GM19023 (cell line): Measurements from ENCODE around the gene CFAP410.
A peak's percentile ranks its signal among the peaks of the same experiment; 100 is the strongest.

Experiments used
- ATAC-seq: cut with Tn5 transposase; IDR thresholded peaks from one replicate; pipeline ENCODE4 v1.9.1; 2021; ENCODE audit warnings: mild to moderate bottlenecking, moderate library complexity; ENCODE audit not compliant: unreplicated experiment

Gene CFAP410

DNA sequence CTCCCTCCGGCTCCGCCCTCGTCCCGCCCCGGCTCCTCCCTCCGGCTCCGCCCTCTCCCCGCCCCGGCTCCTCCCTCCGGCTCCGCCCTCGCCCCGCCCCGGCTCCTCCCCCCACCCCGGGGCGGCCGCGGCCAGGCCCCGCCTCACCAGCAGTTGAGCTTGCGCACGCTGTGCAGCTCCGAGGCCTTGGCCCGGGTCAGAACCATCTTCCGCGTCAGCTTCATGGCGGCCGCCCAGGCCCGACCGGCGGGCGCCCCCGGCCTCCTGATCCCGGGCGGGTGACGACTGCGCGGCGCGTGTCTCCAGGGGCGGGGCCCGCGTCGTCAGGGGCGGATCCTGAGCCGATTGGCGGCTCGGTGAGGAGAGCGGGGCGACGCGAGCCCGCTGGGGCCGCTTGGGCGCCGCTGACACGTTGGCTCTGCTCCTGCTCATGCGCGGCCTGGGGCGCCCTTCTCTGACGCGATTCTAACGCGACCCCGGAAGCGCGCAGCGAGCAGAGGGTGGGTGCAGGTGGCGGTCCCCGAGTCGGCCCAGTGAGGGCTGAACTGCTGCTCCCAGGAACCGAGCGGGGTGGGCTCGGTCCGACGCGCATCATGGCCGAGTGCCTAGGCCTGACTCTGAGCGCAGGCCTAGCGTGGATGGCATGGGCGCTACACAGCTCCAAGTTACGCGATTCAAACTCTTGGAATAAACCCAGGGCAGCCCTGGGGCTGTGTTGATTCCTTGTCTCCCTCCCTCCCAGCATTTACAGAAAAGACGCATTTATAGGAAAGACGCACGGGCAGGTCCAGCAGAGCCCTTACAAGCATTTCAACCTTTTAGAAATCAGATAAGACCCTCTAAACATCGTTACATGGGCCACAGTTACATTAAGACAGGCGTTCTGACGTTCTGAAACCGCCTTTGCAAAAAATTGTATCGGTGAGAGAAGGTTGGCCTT, at the start of gene CFAP410:
Gene CFAP410 (minus strand): TSS at position 420 of the 940 bp plus-strand sequence. CDS start 196 bp downstream, at position 224.
- ATAC-seq: peak; percentile 89

DNA sequence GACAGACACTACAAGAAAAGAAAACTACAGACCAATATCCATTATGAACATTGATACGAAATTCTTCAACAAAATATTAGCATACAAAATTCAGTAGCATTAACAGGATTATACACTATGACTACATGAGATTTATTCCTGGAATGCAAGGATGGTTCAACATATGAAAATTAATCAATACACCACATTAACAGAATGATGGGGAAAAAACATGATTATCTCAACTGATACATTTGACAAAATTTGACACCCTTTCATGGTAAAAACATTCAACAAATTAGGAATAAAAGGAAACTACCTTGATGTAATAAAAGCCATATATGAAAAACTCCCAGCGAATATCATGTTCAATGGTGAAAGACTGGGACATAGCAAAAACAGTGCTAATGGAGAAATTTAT, 45.8 kb upstream of the CFAP410 start:
- no peak for ATAC-seq

DNA sequence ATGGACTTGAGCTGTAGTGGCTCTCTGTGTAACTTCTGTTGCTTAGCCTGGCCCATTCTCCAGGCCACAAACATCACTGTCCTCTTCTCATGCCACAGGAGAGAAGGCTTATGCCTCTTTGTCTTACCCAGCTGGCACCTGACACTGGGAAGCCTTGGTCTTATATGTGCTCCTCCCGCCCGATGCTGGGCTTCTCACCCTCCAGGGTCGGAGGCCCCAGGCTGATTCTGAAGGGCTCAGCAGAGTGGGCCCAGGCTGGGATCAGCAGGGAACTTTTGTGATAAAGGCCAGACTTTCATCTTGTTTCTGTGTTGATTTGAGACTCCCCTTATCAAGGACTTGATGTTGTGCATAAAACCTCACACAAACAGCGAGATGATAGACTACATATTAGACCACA, 44.0 kb upstream of the CFAP410 start:
- ATAC-seq: no peak

DNA sequence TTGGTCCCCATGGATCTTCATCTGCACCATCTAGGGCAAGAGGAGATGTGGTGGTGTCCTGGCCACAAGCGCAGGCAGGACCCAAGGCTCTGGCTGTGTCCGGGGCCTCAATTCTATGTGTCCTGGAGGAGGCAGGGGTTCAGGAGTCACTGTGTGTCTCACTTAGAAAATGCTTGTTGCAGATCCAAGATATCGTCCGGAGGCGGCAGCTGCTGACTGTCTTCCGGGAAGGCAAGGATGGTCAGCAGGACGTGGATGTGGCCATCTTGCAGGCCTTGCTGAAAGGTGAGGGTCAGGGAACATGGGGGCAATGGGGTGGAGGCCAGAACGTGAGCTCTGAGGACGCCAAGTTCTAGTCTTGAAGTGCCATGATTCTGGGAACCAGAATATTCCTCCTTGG, 43.3 kb upstream of the CFAP410 start:
- no peak for ATAC-seq

DNA sequence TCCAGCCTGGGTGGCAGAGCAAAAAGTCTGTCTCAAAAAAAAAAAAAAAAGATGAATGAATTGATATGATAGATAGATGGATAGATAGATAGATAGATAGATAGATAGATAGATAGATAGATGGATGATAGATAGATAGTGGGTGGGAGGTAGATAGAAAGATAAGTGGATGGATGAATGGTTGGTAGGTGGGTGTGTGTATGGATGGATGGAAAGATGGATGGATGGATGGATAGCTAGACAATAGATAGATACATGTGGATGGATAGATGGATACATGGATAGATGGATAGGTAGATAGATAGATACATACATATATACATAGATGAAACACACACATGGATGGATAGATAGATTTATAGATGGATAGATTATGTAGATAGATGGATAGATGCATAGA, 42.7 kb upstream of the CFAP410 start:
- ATAC-seq: no peak

DNA sequence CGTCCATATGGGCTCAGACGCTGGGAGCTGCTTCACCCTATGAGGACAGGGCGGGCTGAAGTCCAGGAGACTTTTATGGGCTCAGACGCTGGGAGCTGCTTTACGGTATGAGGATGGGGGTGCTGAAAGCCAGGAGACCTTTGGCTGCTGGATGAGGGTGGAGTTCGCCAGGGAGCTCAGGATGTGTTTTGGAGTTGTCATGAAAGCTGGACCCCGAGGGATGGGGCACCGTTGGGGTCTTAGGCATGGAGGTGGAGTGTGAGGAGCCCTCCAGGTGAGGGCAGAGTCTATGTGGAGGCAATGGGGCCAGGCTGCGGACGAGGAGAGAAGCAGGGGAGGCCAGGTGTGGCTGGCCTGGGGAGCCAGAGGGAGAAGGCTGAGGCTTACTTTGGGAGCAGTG, 41.7 kb upstream of the CFAP410 start:
- no peak for ATAC-seq

DNA sequence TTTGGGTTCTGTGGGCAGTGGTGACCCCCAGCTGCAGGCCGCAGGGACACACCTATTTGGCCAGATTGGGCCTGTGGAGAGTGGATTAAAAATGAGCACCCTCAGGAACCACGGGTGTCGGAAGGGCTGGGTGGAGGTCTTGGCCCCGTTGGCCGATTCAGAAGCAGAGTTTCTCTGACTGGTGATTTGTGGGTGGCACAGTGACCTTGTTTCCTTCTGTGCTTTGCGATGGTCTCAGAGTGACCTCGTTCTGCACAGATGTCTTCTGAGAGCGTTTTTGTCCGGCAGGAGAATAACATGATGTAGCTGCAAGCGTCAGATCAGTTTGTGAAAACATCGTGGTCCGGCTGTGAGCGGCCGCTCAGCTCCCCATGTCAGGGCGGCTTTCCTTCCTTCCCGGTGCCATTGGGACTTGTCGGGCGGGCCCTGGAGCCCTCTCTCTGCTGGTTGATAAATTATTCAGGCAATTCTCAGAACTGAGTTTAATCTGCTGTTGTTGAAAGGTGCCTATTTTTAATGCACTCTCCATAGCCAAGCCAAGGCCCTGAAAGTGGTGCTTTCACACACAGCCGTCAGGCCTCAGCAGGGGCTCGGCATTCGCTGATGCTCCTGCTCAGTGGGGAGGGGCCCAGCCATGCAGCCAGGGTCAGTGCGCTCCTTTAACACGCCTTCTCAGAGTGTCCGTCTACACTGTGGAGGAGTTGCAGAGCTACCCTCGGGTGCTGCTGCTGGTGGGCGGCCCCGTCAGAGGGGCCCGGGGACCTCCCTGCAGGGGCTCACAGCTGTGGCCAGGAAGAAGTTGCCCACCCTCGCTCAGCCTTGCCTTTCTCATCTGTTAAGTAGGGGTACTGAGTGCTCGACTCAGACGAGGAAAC, 41.0 kb upstream of the CFAP410 start:
- ATAC-seq: no peak

DNA sequence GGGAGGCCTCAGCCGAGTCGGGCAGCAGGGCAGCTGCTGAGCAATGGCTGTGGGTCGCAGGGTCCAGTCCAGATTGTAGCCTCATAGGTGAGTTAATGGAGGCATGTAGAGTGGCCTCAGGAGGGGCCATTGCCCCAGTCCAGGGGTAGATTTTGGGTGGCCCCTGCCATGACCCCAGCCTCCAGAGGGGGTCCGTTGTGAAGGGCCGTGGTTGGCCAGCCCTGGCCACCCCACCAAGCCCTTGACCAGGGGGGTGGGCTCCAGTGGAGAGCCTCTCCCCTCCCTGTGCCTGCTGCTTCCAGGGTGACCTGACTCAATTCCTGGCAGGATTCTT, 40.3 kb upstream of the CFAP410 start:
- ATAC-seq: no peak

DNA sequence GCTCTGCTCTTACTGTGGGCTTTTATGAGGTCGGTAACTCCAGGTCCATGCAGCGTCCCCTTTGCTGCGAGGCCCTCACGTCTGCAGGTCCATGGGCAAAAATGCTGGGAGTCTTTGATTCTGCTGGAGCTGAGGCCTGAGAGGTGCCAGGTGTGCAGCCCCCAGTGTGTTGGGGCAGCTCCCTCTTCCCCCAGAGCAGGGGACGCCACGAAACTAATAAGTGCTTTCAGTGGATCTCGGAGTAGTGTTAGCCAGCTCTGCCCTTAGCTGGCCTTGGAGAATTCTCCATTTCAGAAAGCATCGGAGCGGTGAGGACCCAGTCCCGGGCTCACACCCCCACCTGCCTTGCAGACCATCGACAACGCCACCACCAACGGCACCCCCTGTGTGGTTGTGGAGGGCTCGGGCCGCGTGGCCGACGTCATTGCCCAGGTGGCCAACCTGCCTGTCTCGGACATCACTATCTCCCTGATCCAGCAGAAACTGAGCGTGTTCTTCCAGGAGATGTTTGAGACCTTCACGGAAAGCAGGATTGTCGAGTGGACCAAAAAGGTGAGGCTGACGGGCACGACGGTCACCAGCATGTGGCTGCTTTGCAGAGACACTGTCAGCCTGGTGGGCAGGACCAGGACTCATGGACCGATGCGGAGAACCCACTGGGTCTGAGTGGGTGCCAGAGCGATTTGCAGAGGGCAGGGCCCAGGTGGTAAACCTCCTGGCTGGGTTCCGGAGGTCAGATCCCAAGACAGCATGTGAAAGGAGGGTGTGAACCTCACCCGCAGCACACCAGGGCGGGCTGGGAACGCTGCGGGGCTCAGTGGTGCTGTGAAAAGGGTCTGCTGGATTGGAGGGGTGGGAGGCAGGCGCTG, 39.7 kb upstream of the CFAP410 start:
- ATAC-seq: no peak

DNA sequence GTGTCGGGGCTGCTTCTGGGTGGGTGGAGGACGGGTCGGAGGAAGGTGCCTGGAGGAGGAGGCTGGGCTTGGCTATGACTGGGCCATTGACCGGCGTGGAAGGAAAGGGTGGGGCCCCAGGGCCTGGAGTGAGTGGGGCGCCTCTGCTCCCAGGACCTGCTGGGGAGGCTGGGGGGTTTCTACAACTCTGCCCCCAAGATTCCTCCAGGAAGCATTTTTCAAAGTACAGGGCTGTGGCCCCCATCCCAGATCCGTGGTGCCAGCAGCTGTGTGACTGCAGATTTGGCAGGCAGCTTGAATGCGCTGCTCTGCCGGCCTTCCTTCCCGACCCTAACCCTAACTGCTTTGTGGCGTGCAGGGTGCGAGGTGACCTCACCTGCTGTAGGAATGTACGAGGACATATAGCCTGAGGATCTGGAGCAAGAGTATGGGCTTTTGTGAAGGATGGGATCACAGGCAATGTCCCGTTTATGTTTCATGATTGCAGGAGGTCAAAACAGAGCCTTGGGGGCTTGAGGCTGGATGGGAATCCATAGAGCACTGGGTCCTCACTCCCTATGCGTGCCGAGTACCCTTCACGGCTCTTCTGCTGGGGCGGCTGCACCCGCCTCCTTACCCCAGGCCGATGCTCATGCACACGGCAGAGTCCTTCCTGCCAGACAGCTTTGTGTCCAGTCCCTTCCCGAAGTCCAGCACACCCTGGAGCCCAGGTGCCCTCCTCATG, 38.9 kb upstream of the CFAP410 start:
- ATAC-seq: no peak

DNA sequence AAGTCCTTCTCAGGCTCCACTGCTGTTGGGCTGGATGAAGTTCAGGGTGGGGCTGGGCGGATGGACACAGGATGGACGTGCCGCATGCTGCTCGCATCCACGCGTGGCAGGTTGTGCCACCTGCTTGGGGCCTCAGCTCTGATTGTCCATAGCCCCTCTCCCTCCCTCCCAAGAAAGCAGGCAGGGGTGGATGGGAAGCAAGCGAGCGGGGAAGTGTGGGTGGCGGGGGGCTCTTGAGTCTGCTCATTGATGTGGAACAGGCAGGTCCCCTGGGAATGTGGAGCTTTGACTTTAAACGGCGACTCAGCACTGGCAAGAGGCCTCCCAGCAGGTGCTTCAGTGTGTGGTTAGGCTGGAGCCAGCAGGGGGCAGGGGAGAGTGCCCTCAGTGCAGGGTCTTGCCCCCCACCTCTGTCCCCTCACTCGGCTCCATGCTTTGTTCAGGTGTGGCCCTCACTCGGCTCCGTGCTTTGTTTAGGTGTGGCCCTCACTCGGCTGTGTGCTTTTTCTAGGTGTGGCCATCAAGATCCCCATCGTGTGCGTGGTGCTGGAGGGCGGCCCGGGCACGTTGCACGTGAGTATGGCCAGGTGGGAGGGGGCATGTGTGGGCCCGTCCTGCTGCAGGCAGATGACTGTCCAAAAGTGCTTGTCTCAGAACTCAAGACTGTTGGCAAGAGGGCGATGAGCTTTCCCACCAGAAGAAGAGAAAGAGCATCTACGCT, 38.2 kb upstream of the CFAP410 start:
- ATAC-seq: no peak

DNA sequence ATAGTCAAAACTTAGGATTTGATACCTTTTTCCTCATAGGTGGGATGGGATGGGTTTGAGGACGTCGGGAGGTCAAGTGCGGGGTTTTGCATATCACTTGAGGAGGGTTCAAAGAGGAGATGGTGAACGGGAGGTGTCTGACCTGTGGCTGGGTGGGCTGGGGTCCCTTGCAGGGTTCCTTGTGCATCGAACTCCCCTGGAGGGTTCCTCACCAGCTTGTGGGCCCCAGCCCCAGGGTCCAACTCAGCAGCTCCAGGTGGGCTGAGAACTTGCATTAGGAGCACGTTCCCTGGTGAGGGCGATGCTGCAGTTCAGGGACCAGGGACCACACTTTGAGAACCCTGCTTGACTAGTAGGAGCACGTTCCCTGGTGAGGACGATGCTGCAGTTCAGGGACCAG, 37.4 kb upstream of the CFAP410 start:
- no peak for ATAC-seq

DNA sequence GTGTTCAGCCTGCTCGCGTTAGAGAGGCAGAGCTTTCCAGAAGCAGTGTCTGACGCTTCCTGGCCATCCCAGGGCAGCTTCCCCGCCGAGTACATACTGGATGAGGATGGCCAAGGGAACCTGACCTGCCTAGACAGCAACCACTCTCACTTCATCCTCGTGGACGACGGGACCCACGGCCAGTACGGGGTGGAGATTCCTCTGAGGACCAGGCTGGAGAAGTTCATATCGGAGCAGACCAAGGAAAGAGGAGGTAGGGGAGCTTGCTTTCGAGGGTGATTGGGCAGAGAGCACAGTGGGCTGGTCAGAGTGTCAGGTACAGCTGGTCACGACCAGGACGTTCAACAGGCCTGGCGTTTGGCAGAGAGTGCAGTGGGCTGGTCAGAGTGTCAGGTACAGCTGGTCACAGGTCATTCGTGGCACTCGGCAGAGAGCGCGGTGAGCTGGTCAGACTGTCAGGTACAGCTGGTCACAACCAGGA, 36.6 kb upstream of the CFAP410 start:
- ATAC-seq: no peak

DNA sequence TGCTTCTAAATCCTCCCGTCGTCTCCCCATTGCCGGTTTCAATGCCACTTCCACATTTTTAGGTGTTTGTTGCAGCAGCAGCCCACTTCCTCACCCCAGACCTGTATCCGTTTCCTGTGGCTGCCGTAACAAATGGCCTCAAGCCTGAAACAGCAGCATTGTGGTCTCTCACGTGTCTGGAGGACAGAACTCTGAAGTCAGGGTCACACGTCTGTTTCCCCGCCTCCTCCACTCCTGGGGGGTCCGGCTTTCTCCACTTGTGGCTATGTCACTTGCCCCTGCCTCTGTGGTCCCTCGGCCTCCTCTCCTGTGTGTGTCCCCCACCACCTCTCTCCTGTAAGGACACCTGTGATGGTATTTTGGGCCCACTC, 36.1 kb upstream of the CFAP410 start:
- no peak for ATAC-seq

DNA sequence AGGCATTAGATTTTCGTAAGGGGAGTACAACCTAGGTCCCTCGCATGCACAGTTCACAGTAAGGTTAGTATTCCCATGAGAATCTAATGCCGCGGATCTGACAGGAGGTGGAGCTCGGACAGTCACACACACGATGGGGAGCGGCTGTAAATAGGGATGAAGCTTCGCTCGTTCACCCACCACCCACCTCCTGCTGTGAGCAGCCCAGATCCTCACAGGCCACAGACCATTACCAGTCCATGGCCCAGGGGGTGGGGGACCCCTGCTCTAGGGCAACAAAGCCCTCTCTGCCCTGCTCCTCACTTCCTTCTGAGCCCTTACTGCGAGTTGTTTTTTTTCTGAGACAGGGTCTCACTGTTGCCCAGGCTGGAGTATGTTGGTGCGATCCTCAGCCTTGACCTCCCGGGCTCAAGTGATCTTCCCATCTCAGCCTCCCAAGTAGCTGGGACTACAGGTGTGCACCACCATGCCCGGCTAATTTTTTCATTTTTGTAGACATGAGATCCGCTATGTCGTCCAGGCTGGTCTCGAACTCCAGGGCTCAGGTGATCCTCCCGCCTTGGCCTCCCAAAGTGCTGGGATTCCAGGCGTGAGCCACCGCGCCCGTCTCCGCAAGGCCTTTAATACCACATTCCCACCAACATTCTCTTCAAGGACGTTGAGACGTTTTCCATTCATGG, 35.6 kb upstream of the CFAP410 start:
- no peak for ATAC-seq

DNA sequence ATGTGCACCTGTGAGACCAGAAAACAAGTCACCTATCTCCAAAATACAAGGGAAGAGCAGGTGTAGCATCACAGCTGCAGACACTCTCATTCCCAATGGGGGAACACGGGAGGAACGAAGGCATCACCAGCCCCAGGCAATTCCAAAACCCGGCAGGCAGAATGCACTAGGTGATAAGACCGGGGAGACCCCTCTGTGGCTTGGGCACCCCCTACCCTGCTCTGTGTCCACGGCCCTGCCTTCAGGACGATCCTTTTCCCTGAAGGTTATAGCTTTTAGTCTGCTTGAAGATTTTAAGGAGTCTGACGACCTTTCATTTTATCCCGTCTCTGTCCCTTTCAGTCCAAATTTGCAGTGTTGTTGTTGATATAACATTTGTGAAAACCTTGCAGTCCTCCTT, 33.4 kb upstream of the CFAP410 start:
- ATAC-seq: no peak

DNA sequence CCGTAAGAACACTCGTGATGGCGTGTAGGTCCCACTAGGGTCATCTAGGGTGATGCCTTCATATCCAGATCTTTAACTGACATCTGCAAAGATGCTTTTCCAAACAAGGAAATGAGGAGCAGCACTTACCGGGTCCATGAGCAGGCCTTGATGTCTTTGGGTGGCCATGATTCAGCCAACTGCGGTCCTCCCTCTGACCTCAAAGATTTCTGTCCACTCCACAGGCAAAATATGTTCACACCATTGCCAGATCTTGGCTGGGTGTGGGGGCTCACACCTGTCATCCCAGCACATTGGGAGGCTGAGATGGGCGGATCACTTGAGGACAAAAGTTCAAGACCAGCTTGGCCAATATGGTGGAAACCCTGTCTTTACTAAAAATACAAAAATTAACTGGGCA, 32.4 kb upstream of the CFAP410 start:
- ATAC-seq: no peak

DNA sequence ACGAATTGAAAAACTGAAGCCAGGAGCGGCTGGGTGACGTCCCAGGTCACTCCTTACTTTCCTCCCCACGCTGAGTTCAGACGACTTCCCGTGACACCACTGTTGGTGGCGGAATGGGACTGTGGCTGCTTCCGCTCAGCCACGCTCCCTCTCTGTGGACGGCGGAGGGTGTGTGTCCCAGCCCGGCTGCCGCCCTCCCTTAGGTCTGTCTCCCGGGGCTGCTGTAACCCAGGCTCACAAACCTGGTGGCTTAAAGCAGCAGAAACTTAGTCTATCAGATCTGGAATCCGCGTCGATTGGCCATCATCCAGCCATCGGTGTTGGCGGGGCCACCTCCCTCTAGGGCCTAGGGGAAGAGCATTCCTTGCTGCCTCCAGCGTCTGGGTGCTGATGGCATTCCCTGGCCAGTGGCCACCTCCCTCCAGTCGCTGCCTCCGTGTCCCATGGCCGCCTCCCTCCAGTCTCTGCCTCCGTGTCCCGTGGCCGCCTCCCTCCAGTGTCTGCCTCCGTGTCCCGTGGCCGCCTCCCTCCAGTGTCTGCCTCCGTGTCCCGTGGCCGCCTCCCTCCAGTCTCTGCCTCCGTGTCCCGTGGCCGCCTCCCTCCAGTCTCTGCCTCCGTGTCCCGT, 31.7 kb upstream of the CFAP410 start:
- no peak for ATAC-seq
